ENCODE data around the gene TMC2.
A peak's percentile ranks its signal among the peaks of the same experiment; 100 is the strongest.
"Not testable (repeated sequence)": the region's sequence is repeated elsewhere in the genome, so short reads cannot be mapped to it uniquely, and the experiment has no call there.

The TMC2 gene

GRCh38 chr20:2663887-2664719 lies 127.7 kb downstream of the TMC2 start, which contains the start of gene IDH3B:
Gene IDH3B (minus strand): TSS chr20:2664216. CDS start chr20:2664188, 28 bp downstream.
- DNase-seq (ENCODE audit: low spot score), result peak; percentile 95

- no peak for DNase-seq (ENCODE audit: low spot score)
Observed at GRCh38 chr20:2671977-2672376, 135.6 kb downstream of the TMC2 start.

GRCh38 chr20:2672446-2672845 lies 136.1 kb downstream of the TMC2 start:
- no peak for DNase-seq (ENCODE audit: low spot score)

DNA sequence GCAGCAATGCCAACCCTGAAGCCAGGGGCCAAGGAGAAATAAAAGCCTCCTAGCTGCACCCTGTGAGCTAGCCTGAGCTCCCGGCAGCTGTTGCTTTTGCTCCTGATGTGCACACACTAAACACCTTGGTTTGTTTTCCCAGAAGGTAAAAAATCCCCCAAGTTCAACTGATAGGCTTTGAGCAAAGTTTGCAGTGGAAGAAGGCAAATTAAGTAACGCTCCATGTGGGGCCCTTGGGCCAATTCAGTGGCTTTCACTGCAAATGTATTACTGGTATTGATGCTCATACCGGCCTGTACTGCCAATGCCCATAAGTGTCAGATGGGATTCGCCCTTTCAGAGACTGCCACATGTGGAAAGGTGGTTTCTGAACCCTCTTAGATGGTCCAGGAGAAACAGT lies 137.1 kb downstream of the TMC2 start:
- no peak for DNase-seq (ENCODE audit: low spot score)

DNA sequence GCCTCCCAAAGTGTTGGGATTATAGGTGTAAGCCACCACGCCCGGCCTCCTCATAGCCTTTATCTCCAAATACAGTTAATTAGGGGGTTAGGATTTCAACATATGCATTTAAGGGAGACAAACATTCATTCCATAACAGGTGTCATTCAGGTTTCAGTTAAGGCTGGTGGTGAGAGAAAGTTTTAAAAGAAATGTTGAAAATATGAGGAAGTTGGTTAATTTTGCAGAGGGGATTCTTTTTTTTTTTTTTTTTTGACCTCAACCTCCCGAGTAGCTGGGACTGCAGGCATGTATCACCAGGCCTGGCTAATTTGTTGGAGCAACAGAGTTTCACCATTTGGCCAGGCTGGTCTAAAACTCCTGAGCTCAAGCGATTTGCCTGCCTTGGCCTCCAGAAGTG lies 143.7 kb downstream of the TMC2 start:
- DNase-seq (ENCODE audit: low spot score), result no peak

DNA sequence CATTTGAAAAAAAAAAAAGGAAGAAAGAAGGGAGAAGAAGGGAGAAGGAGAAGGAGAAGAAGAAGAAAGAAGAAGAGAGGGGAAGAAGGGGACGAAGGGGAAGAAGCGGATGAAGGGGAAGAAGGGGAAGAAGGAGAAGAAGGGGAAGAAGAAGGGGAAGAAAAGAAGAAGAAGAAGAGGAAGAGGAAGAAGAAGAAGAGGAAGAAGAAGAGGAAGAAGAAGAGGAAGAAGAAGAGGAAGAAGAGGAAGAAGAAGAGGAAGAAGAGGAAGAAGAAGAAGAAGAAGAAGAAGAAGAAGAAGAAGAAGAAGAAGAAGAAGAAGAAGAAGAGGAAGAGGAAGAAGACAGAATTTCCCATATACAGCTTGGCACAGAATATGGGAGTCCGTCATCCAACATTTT lies 145.7 kb downstream of the TMC2 start:
- DNase-seq (ENCODE audit: low spot score), result not testable (repeated sequence)

- DNase-seq (ENCODE audit: low spot score), result not testable (repeated sequence)
Observed at GRCh38 chr20:2684817-2685216, 148.4 kb downstream of the TMC2 start.

- no peak for DNase-seq (ENCODE audit: low spot score)
Observed at GRCh38 chr20:2687514-2687913, 151.1 kb downstream of the TMC2 start.

GRCh38 chr20:2688041-2688591 lies 151.7 kb downstream of the TMC2 start:
- DNase-seq (ENCODE audit: low spot score), result peak; percentile 58

GRCh38 chr20:2690213-2690612 lies 153.8 kb downstream of the TMC2 start:
- DNase-seq (ENCODE audit: low spot score), result no peak

DNA sequence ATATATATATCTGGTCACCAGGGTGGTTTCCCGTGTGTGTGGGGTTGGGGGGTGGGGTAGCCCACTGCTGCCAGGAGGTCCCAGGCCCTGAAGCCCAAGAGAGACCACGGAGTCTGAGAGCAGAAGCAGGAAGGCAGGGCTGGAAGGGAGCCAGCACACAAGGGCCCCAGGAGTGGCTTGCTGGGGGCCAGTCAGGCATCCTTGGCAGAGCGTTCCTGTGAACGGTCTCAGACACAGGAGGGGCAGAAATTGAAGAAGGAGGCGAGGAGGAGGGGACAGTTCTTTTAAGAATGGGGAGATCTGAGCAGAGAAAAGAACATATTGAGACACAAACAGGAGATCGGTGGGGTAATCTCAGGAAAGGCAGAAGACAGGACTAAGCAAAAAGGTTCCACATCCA lies 154.3 kb downstream of the TMC2 start:
- no peak for DNase-seq (ENCODE audit: low spot score)

DNA sequence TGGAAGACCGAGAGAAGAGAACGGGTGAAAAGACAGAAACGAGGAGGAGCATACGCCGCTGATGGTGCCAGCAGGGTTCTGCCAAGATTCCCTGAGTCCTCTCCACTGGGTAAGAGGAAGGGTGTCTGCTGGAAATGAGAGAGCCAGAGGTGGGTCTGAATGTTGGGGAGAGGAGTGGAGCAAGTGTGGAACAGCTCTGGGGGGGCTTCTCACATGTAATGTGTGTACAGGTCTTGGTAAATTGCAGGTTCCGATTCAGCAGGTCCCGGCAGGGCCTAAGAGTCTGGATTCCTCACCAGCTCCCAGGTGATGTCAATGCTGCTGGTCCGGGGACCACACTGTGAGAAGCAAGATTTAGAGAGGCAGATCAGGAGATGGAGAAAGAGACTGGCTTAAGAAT lies 154.8 kb downstream of the TMC2 start:
- no peak for DNase-seq (ENCODE audit: low spot score)
